ENCODE measurements around the gene TNIK.

Gene TNIK

DNA sequence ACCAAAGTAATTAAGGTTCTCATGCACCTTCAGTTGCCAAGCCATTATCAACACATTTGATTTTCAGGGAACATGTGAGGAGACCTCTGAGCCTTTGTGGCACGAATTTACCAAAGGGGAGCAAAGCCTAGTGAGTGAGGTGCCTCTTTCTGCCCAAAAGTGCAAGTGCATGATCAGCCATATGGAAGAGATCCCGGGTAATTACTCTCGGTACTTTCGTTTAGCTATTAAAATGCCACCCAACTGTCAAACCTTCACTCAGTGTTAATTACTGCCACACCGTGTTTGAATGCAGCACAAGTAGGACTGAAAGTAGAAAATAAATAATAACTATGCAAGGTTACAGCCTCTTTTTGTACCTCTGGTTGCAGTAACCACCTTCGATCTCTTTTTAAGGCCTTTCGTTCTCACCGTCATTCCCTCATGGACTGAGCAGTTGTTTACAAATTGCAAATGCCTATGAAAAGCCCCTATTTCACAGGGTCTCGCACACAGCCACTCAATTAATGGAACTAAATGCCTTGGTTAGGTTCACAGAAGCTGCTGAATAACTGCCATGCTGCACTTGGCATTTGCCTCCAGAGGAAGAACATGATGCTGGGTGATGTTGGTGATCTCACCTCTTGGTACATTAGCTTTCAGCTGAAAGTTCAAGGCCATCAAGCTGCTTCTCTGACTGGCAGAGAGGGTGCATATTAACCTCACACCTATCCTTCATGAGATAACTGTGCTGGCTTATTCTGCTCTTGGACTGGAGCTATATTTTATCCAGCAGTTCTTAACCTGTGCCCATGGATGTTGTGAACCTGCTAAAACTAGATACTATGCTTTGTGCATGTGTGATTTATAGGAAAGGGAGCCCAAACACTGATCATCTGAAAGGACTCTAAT, 69.9 kb downstream of the TNIK start:
- DNase-seq (ENCODE audit: low read depth) = no peak
- TF ChIP-seq, protein P1, sequence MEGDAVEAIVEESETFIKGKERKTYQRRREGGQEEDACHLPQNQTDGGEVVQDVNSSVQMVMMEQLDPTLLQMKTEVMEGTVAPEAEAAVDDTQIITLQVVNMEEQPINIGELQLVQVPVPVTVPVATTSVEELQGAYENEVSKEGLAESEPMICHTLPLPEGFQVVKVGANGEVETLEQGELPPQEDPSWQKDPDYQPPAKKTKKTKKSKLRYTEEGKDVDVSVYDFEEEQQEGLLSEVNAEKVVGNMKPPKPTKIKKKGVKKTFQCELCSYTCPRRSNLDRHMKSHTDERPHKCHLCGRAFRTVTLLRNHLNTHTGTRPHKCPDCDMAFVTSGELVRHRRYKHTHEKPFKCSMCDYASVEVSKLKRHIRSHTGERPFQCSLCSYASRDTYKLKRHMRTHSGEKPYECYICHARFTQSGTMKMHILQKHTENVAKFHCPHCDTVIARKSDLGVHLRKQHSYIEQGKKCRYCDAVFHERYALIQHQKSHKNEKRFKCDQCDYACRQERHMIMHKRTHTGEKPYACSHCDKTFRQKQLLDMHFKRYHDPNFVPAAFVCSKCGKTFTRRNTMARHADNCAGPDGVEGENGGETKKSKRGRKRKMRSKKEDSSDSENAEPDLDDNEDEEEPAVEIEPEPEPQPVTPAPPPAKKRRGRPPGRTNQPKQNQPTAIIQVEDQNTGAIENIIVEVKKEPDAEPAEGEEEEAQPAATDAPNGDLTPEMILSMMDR (conservative IDR thresholded peaks at IDR 0.05; ENCODE audit: low read depth, low read length) = no peak
- H3K4me3 ChIP-seq (ENCODE audit: low read depth, low read length) = no peak overlapping the region

DNA sequence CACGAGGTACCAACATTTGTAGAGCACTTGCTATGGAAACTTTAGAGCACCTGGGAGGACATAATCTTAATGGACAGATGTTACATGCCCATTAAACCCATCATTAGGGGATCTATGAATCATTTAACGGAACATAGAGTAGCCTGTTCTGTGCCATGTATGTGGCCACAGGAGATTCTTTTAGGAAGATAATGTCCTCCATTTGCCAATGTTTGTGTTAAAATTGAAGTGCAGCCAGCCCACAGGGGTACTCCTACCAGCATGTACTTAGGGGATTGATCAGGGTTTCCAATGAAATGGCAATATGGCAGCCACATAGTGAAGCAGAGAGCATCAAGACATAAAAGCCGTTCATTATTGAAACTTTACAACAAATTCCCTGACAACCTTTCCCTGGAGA, 70.7 kb downstream of the TNIK start:
- H3K4me3 ChIP-seq (ENCODE audit: low read depth, low read length) = no peak overlapping the region
- TF ChIP-seq, protein P1 (conservative IDR thresholded peaks at IDR 0.05; ENCODE audit: low read depth, low read length) = no peak
- DNase-seq (ENCODE audit: low read depth) = no peak

DNA sequence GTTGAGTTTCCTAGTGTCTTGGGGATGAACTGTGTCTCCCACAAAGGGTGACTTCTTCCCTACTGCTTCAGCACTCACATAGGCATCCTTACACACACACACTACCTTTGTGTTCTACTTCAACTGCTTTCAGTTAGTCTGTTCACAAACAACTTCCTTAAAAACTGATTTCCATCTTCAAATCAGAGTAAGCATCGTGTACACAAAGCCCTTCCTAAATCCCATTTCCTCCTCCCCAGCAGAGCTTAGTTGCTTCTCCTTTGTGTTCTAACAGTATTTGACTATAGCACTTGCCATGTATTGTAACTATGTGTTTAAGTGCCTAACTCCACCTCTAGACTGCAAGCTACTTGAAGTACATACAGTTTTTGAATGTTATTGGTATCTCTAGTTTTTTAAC, 71.7 kb downstream of the TNIK start:
- TF ChIP-seq, protein P1 (conservative IDR thresholded peaks at IDR 0.05; ENCODE audit: low read depth, low read length) = no peak
- no peak overlapping the region for H3K4me3 ChIP-seq (ENCODE audit: low read depth, low read length)
- DNase-seq (ENCODE audit: low read depth) = no peak

DNA sequence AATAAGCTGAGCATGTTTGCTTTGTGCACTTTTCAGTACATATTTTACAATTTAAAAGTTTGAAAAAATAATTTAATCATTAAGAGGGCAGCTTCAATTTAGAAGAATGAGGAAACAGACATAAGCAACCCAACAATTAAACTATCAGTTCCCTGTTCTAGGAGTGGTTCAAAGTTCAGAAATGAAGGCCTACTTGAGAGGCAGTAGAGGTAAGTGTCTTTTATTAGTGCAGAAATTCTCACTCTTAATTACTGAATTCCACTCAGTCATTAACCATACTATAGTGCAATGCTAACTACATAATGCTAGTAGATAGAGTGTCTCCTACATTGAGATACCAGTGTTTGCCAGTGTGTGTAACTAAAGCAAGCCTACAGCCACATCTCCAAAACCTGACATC, 73.1 kb downstream of the TNIK start:
- TF ChIP-seq, protein P1 (conservative IDR thresholded peaks at IDR 0.05; ENCODE audit: low read depth, low read length) = no peak
- no peak for DNase-seq (ENCODE audit: low read depth)
- no peak overlapping the region for H3K4me3 ChIP-seq (ENCODE audit: low read depth, low read length)

DNA sequence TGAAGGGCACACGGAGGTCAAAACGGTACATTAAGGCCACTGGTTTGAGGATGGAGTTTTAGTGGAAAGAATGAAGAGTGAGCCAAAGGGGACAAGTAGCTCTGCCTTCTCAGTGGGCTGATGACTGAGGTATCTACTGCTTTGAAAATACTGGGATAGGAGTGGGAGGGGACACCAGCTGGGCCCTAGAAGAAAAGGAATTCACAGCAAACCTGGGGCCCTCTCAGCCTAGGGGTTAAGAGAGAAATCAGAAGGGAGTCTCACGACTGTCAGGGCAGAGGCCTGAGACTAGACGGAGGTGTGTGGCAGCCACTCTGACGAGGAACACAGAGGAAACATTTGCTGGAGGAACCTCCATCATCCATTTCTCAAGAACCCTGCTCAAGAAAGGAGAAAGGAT, 75.1 kb downstream of the TNIK start:
- TF ChIP-seq, protein P1 (conservative IDR thresholded peaks at IDR 0.05; ENCODE audit: low read depth, low read length) = no peak
- no peak overlapping the region for H3K4me3 ChIP-seq (ENCODE audit: low read depth, low read length)
- no peak for DNase-seq (ENCODE audit: low read depth)

DNA sequence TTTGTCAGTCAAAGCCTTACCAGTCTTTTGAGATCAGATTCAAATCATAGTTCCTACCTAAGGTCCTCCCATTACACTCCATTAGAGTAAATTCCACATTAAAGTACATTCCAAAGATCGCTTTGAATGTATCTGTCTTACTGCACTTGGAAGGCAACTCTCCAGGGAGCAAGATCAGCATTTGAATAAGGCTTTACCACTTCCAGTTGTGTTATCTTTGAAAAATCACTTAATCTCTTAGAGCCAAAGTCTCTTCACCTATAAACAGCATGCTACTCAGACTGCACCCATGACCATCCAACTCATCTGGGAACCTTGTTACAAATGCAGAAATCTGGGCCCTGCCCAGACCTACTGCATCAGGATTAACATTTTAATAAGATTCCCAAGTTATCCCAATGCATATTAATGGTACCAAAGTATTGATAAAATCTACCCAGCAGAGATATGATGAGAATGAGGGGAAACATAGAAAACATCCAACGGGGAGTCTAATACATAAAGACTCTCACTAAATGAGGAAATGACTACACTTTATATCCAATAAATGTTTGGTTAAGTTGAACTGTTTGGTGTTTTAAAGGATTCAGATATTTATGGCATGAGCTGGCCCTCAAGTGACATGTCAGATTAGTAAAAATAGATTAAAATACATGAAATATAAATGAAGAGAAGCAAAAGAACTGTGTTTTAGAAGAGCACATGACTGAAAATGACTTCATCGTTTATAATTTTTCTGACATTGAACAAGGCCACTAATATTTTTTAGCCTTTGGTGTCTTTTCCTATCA, 75.9 kb downstream of the TNIK start:
- no peak overlapping the region for H3K4me3 ChIP-seq (ENCODE audit: low read depth, low read length)
- peak; percentile 56 for DNase-seq (ENCODE audit: low read depth)
- TF ChIP-seq, protein P1 (conservative IDR thresholded peaks at IDR 0.05; ENCODE audit: low read depth, low read length) = no peak

Measured in choroid plexus epithelial cell (primary cell).